Stimulated activated memory B cell treated with anti-CD40 and anti-IgM and Interleukin-4, amounts not matched to agents 10 μg/mL and 1 μg/mL and 100 μg/mL, for 72 hours (primary cell): ENCODE measurements around the gene RELL1.

Experiments used
- ATAC-seq: fragments of 150-1000 bp; cut with Tn5 transposase; 2 replicates; pipeline ENCODE4 v1.10.0; 2021
- H3K27ac Mint-ChIP-seq: one replicate; pipeline ENCODE4 v1.8.0; 2022; ENCODE audit warnings: mild to moderate bottlenecking, mixed read lengths
- H3K27me3 Mint-ChIP-seq: one replicate; pipeline ENCODE4 v1.8.0; 2022; ENCODE audit warnings: mixed read lengths
- H3K36me3 Mint-ChIP-seq: one replicate; pipeline ENCODE4 v1.8.0; 2022; ENCODE audit warnings: mixed read lengths
- H3K4me1 Mint-ChIP-seq: one replicate; pipeline ENCODE4 v1.8.0; 2022; ENCODE audit warnings: mixed read lengths
- H3K4me3 Mint-ChIP-seq: one replicate; pipeline ENCODE4 v1.8.0; 2022; ENCODE audit warnings: mild to moderate bottlenecking, moderate library complexity, mixed read lengths
- H3K9me3 Mint-ChIP-seq: one replicate; pipeline ENCODE4 v1.8.0; 2022; ENCODE audit warnings: mixed read lengths

Gene RELL1

GRCh38 chr4:37710491-37710890 is 24.3 kb upstream of the RELL1 start:
- Mint-ChIP-seq H3K27me3 (peaks cover 25% of the 10 kb centered on the region), H3K36me3 (no peaks in the 10 kb centered on the region), H3K9me3 (no peaks in the 10 kb centered on the region), H3K27ac (no peak overlapping the region), H3K4me3 (no peak overlapping the region), H3K4me1 (no peaks in the 10 kb centered on the region)
- ATAC-seq: no peak

DNA sequence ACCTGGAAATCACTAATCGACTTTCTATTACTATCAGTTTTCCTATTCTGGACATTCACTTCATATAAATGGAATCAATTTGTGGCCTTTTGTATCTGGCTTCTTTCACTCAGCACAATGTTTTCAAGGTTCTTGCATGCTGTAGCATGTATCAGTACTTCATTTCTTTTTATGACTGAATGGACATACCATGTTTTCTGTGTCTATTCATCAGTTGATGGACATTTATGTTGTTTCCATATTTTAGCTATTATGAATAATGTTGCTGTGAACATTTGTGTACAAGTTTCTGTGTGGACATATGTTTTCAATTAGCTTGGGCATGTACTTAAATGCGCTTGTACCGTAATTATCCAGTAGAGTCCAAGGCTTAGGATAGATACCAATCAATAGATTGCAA is 19.9 kb upstream of the RELL1 start:
- H3K4me1 Mint-ChIP-seq: no peaks in the 10 kb centered on the region
- no peaks in the 10 kb centered on the region for H3K36me3 Mint-ChIP-seq
- H3K27ac Mint-ChIP-seq: no peak overlapping the region
- H3K27me3 Mint-ChIP-seq: peaks cover 19% of the 10 kb centered on the region
- H3K4me3 Mint-ChIP-seq: no peak overlapping the region
- ATAC-seq: no peak
- no peaks in the 10 kb centered on the region for H3K9me3 Mint-ChIP-seq

DNA sequence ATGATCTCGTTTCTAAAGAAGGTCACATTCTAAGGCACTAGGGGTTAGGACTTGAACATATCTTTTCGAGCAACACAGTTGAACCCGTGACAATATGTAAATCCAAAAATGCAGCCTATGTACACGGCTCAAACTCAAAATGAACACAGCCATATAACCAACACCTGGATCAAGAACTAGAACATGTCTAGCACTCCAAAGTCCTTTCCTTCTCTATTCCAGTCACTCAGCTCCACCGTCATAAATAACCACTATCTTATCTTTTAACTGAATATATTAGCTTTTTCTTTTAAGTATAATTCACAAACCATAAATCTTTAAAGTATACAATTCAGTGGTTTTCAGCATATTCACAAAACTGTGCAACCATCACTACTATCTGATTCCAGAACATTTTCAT is 19.4 kb upstream of the RELL1 start:
- Mint-ChIP-seq H3K27me3 (peaks cover 19% of the 10 kb centered on the region), H3K27ac (no peak overlapping the region), H3K4me1 (no peaks in the 10 kb centered on the region), H3K9me3 (no peaks in the 10 kb centered on the region), H3K4me3 (no peak overlapping the region), H3K36me3 (no peaks in the 10 kb centered on the region)
- no peak for ATAC-seq

DNA sequence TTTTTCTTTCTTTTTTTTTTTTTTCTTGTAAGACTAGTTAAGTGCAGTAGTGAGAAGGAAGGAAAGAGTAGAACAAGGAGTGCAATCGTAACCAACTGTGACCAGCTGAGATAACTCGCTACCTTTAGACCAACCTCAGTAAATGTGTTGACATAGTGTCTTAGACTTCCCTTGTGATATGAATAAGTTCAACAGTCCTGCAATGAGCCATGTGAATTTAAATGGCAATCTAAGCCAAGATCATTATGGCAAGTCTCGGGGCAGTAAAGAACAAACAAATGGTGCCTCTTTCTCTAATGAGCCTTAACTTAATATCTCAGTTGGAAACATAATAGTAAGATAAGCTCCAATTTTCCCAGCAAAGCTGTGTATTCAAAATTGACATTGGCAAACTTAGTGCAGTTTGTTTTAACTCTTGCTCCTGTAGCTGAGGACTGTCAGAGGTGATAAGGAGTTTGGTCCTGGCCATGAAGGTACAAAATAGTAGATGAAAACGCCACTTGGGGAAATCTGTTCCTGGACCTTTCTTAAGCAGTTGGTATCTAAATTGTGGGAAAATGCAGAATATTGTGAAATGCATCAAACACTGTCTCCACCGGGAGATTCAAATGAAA is 13.8 kb upstream of the RELL1 start:
- Mint-ChIP-seq H3K27ac (no peak overlapping the region), H3K4me3 (no peak overlapping the region), H3K9me3 (no peaks in the 10 kb centered on the region), H3K4me1 (no peaks in the 10 kb centered on the region), H3K27me3 (peaks cover 27% of the 10 kb centered on the region), H3K36me3 (no peaks in the 10 kb centered on the region)
- ATAC-seq: no peak

DNA sequence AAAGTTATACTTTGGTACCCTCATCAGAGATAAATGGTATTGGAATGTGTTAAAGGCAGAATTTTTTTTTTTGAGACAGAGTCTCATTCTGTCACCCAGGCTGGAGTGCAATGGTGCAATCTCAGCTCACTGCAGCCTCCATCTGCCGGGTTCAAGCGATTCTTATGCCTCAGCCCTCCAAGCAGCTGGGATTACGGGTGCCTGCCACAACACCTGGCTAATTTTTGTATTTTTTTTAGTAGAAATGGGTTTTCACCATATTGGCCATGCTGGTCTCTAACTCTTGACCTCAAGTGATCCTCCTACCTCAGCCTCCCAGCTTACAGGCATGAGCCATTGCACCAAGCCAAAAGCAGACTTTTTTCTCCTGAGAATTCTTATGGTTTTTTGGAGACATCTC is 11.4 kb upstream of the RELL1 start:
- no peaks in the 10 kb centered on the region for H3K4me1 Mint-ChIP-seq
- H3K27ac Mint-ChIP-seq: no peak overlapping the region
- no peak overlapping the region for H3K4me3 Mint-ChIP-seq
- peaks cover 3% of the 10 kb centered on the region for H3K36me3 Mint-ChIP-seq
- peaks cover 8% of the 10 kb centered on the region for H3K27me3 Mint-ChIP-seq
- no peak for ATAC-seq
- H3K9me3 Mint-ChIP-seq: peaks cover 2% of the 10 kb centered on the region

- Mint-ChIP-seq H3K9me3 (peaks cover 4% of the 10 kb centered on the region), H3K4me1 (no peaks in the 10 kb centered on the region), H3K27me3 (peaks cover 5% of the 10 kb centered on the region), H3K27ac (no peak overlapping the region), H3K36me3 (peaks cover 7% of the 10 kb centered on the region), H3K4me3 (no peak overlapping the region)
- no peak for ATAC-seq
These were observed 7.4 kb upstream of the RELL1 start for GRCh38 chr4:37693450-37694190.

GRCh38 chr4:37693030-37693429 is 6.9 kb upstream of the RELL1 start:
- no peak for ATAC-seq
- peaks cover 7% of the 10 kb centered on the region for H3K36me3 Mint-ChIP-seq
- H3K9me3 Mint-ChIP-seq: peaks cover 4% of the 10 kb centered on the region
- no peaks in the 10 kb centered on the region for H3K4me1 Mint-ChIP-seq
- H3K27me3 Mint-ChIP-seq: no peaks in the 10 kb centered on the region
- no peak overlapping the region for H3K27ac Mint-ChIP-seq
- H3K4me3 Mint-ChIP-seq: no peak overlapping the region

DNA sequence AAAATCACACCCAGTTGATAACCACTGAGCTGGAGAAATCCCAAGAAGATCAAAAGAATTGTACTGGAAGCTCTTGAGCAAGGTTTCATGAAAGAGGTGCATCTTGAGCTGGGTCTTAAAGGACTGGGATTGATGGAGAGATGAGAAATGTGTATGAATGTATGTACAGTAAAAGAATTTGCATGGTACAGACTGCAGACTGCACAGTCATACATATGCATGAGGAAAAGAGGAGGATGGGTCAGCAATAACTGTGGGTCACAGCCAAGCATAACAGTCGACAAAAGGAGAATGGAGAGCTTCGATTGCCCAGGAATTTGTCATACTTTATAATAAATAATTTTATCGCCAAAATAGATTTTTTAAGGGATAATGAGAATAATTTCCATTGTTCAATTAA is 4.8 kb upstream of the RELL1 start:
- H3K4me3 Mint-ChIP-seq: no peak overlapping the region
- peaks cover 4% of the 10 kb centered on the region for H3K9me3 Mint-ChIP-seq
- no peaks in the 10 kb centered on the region for H3K27me3 Mint-ChIP-seq
- no peak overlapping the region for H3K27ac Mint-ChIP-seq
- H3K36me3 Mint-ChIP-seq: peaks cover 7% of the 10 kb centered on the region
- no peak for ATAC-seq
- no peaks in the 10 kb centered on the region for H3K4me1 Mint-ChIP-seq

DNA sequence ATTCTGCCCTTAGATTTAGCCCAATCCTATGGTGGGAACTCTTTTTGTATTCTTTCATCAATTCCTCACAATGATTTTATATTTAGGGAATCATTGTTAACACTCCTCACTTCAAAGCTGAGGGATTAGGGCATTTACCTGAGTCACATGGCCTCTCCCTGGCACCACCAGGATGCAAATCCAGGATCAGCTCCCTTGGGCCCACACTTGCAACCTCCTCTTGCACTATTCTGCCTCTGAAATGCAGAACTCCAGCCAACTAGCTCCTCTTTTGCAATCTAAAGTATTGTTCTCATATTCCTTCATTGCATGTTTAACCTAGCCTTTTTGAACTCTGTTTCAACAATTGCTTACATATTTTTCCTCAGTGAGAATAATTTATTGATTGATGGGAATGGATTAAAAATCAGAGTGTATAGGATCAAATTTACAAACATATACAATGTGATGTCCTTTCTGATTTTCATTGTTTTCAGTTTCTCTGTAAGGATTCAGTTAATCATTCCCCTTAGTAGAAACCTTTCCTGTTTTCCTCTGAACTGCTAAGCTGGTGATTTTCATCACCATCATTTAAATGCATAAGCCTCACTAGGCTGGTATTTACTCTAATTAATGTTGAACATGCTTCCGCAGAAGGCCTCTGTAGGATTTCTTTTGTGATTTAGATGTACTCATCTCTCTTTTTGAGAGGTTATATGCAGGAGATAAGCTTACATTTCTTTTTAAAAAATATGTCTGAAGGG is 3.3 kb upstream of the RELL1 start:
- ATAC-seq: no peak
- Mint-ChIP-seq H3K36me3 (peaks cover 7% of the 10 kb centered on the region), H3K9me3 (peaks cover 4% of the 10 kb centered on the region), H3K4me3 (no peak overlapping the region), H3K4me1 (peaks cover 11% of the 10 kb centered on the region), H3K27me3 (no peaks in the 10 kb centered on the region), H3K27ac (no peak overlapping the region)

- H3K4me1 Mint-ChIP-seq: peaks cover 22% of the 10 kb centered on the region
- ATAC-seq: no peak
- peaks cover 3% of the 10 kb centered on the region for H3K9me3 Mint-ChIP-seq
- H3K36me3 Mint-ChIP-seq: peaks cover 5% of the 10 kb centered on the region
- H3K4me3 Mint-ChIP-seq: no peak overlapping the region
- H3K27me3 Mint-ChIP-seq: no peaks in the 10 kb centered on the region
- H3K27ac Mint-ChIP-seq: no peak overlapping the region
These were observed 1.5 kb upstream of the RELL1 start for GRCh38 chr4:37687681-37688080.

DNA sequence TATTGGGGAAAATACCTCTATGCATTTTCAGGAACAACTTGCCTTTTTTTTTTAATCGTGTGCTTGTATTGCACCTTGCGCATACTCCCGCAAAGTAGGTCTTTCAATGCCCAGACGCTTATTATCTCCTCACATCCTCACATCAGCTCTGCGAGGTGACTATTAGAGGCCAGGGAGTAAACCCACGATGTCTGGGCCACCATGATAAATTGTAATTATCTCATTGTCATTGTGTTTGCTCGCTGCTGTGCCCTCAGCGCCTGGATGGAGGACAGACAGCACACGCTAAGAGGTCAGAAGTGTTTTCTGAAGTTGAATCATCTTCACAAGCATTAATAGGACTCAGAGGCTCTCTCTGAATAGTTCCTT is 1.0 kb upstream of the RELL1 start:
- Mint-ChIP-seq H3K27me3 (no peaks in the 10 kb centered on the region), H3K27ac (no peak overlapping the region), H3K4me3 (peak overlapping the region; percentile 87), H3K36me3 (no peaks in the 10 kb centered on the region), H3K4me1 (peaks cover 27% of the 10 kb centered on the region), H3K9me3 (no peaks in the 10 kb centered on the region)
- ATAC-seq: no peak

GRCh38 chr4:37685823-37686372 is 278 bp downstream of the RELL1 start:
- Mint-ChIP-seq H3K9me3 (no peaks in the 10 kb centered on the region), H3K27me3 (no peaks in the 10 kb centered on the region), H3K27ac (peak overlapping the region; percentile 48), H3K4me3 (peak overlapping the region; percentile 87), H3K4me1 (peaks cover 28% of the 10 kb centered on the region), H3K36me3 (no peaks in the 10 kb centered on the region)
- peak; percentile 28 for ATAC-seq

- ATAC-seq: no peak
- peaks cover 28% of the 10 kb centered on the region for H3K4me1 Mint-ChIP-seq
- H3K27me3 Mint-ChIP-seq: no peaks in the 10 kb centered on the region
- H3K36me3 Mint-ChIP-seq: no peaks in the 10 kb centered on the region
- no peaks in the 10 kb centered on the region for H3K9me3 Mint-ChIP-seq
- H3K27ac Mint-ChIP-seq: peak overlapping the region; percentile 48
- H3K4me3 Mint-ChIP-seq: peak overlapping the region; percentile 85
These were observed 884 bp downstream of the RELL1 start for GRCh38 chr4:37685161-37685822.

DNA sequence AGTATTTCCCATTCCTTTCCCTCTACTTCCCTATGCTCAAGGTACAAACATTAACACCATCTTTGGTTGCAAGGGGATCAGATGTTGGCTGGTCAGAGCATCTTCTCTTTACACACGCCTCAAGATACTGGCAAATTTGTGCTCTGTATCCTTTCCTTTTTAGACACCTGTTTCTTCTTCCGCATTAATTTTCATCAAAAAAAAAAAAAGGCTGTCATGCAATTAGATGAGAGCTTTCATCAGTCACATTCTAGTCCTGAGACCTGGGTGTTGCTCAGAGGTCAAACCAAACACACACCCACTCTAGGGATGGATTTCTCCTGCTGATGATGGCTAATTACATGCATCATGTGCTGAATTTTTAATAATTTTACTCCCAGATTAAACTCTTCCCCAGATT is 2.0 kb downstream of the RELL1 start:
- Mint-ChIP-seq H3K4me1 (peaks cover 28% of the 10 kb centered on the region), H3K27ac (no peak overlapping the region), H3K36me3 (no peaks in the 10 kb centered on the region), H3K27me3 (no peaks in the 10 kb centered on the region), H3K4me3 (no peak overlapping the region), H3K9me3 (no peaks in the 10 kb centered on the region)
- no peak for ATAC-seq

- peaks cover 28% of the 10 kb centered on the region for H3K4me1 Mint-ChIP-seq
- no peaks in the 10 kb centered on the region for H3K36me3 Mint-ChIP-seq
- H3K27me3 Mint-ChIP-seq: no peaks in the 10 kb centered on the region
- H3K9me3 Mint-ChIP-seq: no peaks in the 10 kb centered on the region
- no peak overlapping the region for H3K4me3 Mint-ChIP-seq
- peak overlapping the region; percentile 16 for H3K27ac Mint-ChIP-seq
- ATAC-seq: peak; percentile 29
These were observed 3.3 kb downstream of the RELL1 start for GRCh38 chr4:37682701-37683401.
